B cell (primary cell): ENCODE results near the gene UBL3.

Source experiments
- CTCF ChIP-seq: fragments of 200-600 bp; IDR thresholded peaks from one replicate; pipeline ENCODE4 v1.8.0; 2022; ENCODE audit warnings: antibody characterized with exemption, mild to moderate bottlenecking
- EZH2 ChIP-seq: IDR thresholded peaks from 2 replicates; pipeline ENCODE4 v1.6.1; 2012; ENCODE audit warnings: borderline replicate concordance, low read depth, mild to moderate bottlenecking, moderate library complexity, low read length; ENCODE audit not compliant: insufficient read depth, poor library complexity, severe bottlenecking

- no peak for TF ChIP-seq CTCF
- no peak for TF ChIP-seq EZH2
These were observed 88.6 kb downstream of the UBL3 start for GRCh38 chr13:29761815-29762214.
